PC-9 (cell line): ENCODE measurements around the gene PDSS1. TPM values are rescaled to one million over a fixed set of nuclear protein-coding genes. Genes with fewer than 3 reads are reported as not detected.

ENCODE experiments used
- BruUV-seq: library from RNA; stranded (reverse); fragments of 400-500 nt; replicated peaks from 2 replicates; lab custom pipeline; 2021; lab: Mats Ljungman, UMichigan
- CTCF ChIA-PET: fragments of 300-600 bp; sonication (Branson Sonifier 250); formaldehyde crosslinking; loops from one replicate; lab custom pipeline; 2022; ENCODE audit warnings: antibody characterized with exemption; lab: Charles Lee
- POLR2A ChIA-PET: fragments of 300-600 bp; sonication (Branson Sonifier 250); formaldehyde crosslinking; loops from one replicate; lab custom pipeline; 2022; ENCODE audit warnings: antibody characterized with exemption; ENCODE audit not compliant: unreplicated experiment; lab: Charles Lee
- DNase-seq, 2 experiments: peaks; one replicate each; pipeline versions ENCODE4 v3.0.0 to v3.0.0-alpha.2; 2015 to 2022; ENCODE audit warnings: mixed read lengths in 1 of 2
- H2AFZ ChIP-seq: fragments of 200-600 bp; sonication (generic); 2 replicates; pipeline ENCODE4 v1.8.1; 2017; ENCODE audit warnings: antibody characterized with exemption
- H3F3A ChIP-seq: fragments of 200-600 bp; sonication (generic); 2 replicates; pipeline ENCODE4 v1.8.1; 2017; ENCODE audit warnings: antibody characterized with exemption, mild to moderate bottlenecking, low read depth; ENCODE audit not compliant: insufficient read depth
- H3K27ac ChIP-seq: fragments of 200-600 bp; sonication (generic); 2 replicates; pipeline ENCODE4 v1.6.1; 2016; ENCODE audit warnings: mixed run types
- H3K27me3 ChIP-seq: fragments of 200-600 bp; sonication (generic); 2 replicates; pipeline ENCODE4 v1.6.1; 2016; ENCODE audit warnings: low read depth, mixed run types; ENCODE audit not compliant: insufficient read depth
- H3K36me3 ChIP-seq: fragments of 200-600 bp; sonication (generic); 2 replicates; pipeline ENCODE4 v1.6.1; 2016; ENCODE audit warnings: low read depth, mixed run types
- H3K4me1 ChIP-seq: fragments of 200-600 bp; sonication (generic); replicated peaks from 2 replicates; pipeline ENCODE4 v1.6.1; 2016; ENCODE audit warnings: mixed run types; ENCODE audit not compliant: insufficient read depth
- H3K4me2 ChIP-seq: fragments of 200-600 bp; sonication (generic); 2 replicates; pipeline ENCODE4 v1.6.1; 2017; ENCODE audit warnings: mixed run types
- H3K4me3 ChIP-seq: fragments of 200-600 bp; sonication (generic); 2 replicates; pipeline ENCODE4 v1.6.1; 2016; ENCODE audit warnings: mixed run types
- H3K79me2 ChIP-seq: fragments of 200-600 bp; sonication (generic); 2 replicates; pipeline ENCODE4 v1.6.1; 2017; ENCODE audit warnings: low read depth, mixed run types
- H3K9me2 ChIP-seq: fragments of 200-600 bp; sonication (generic); 2 replicates; pipeline ENCODE4 v1.8.1; 2017; ENCODE audit warnings: mild to moderate bottlenecking; ENCODE audit not compliant: insufficient read depth
- H3K9me3 ChIP-seq: fragments of 200-600 bp; sonication (generic); 2 replicates; pipeline ENCODE4 v1.8.1; 2016; ENCODE audit warnings: low read depth; ENCODE audit not compliant: insufficient read depth
- H4K20me1 ChIP-seq: fragments of 200-600 bp; sonication (generic); 2 replicates; pipeline ENCODE4 v1.8.1; 2017; ENCODE audit not compliant: insufficient read depth
- CTCF ChIP-seq: fragments of 200-600 bp; sonication (generic); conservative IDR thresholded peaks from 2 replicates; pipeline ENCODE4 v1.6.1; 2017; ENCODE audit warnings: mixed run types, antibody characterized with exemption, mild to moderate bottlenecking, moderate library complexity
- EZH2 ChIP-seq: fragments of 200-600 bp; sonication (generic); IDR thresholded peaks from 2 replicates; pipeline ENCODE4 v1.8.0; 2017; ENCODE audit warnings: antibody characterized with exemption, low read depth
- intact Hi-C: fragments of 100-400 bp; cut with micrococcal nuclease; formaldehyde crosslinking; loops from one replicate; pipeline ENCODE4 v1.10.0; 2022; ENCODE audit not compliant: unreplicated experiment
- total RNA-seq: library from RNA; stranded (reverse); gene quantifications from 2 replicates; pipeline ENCODE4 v1.2.3, GENCODE V29; 2021

PDSS1 gene
- total RNA-seq, 1 experiment from 2014 or later, result 5.6 TPM

GRCh38 chr10:26779176-26779860 lies 81.8 kb downstream of the PDSS1 start:
- POLR2A ChIA-PET, result no interaction called here
- no peak overlapping the region for H3K27ac ChIP-seq
- TF ChIP-seq CTCF, result no peak
- no peak for TF ChIP-seq EZH2
- DNase-seq, result no peak
- H3K36me3 ChIP-seq, result no peaks in the 10 kb centered on the region
- no peak overlapping the region for H3K4me3 ChIP-seq
- CTCF ChIA-PET, result no interaction called here
- intact Hi-C loops, result no loop called here
- H3K4me1 ChIP-seq, result peaks cover 20% of the 10 kb centered on the region
- no peaks in the 10 kb centered on the region for H3K9me2 ChIP-seq
- H3F3A ChIP-seq, result peaks cover 22% of the 10 kb centered on the region
- no peaks in the 10 kb centered on the region for H3K27me3 ChIP-seq
- peaks cover 46% of the 10 kb centered on the region for H3K79me2 ChIP-seq
- BruUV-seq, result no TSS peak
- no peak overlapping the region for H2AFZ ChIP-seq
- no peaks in the 10 kb centered on the region for H3K9me3 ChIP-seq
- H3K4me2 ChIP-seq, result no peak overlapping the region
- H4K20me1 ChIP-seq, result peaks cover 3% of the 10 kb centered on the region; the same call in 1 of the 2 replicates

GRCh38 chr10:26780106-26780792 lies 82.7 kb downstream of the PDSS1 start:
- Histone ChIP-seq H3F3A (peaks cover 22% of the 10 kb centered on the region), H4K20me1 (peaks cover 3% of the 10 kb centered on the region; the same call in 1 of the 2 replicates), H3K27ac (peak overlapping the region; percentile 92), H3K4me1 (peaks cover 20% of the 10 kb centered on the region), H3K9me3 (no peaks in the 10 kb centered on the region), H2AFZ (no peak overlapping the region), H3K4me3 (no peak overlapping the region), H3K4me2 (peak overlapping the region; percentile 48; the same call in 1 of the 2 replicates), H3K27me3 (no peaks in the 10 kb centered on the region), H3K36me3 (no peaks in the 10 kb centered on the region), H3K79me2 (peaks cover 41% of the 10 kb centered on the region), H3K9me2 (no peaks in the 10 kb centered on the region)
- POLR2A ChIA-PET, result no interaction called here
- BruUV-seq, result TSS peak; percentile 21
- intact Hi-C loops, result no loop called here
- CTCF ChIA-PET, result no interaction called here
- no peak for DNase-seq
- TF ChIP-seq CTCF (no peak), EZH2 (no peak)

GRCh38 chr10:26780793-26781601 lies 83.5 kb downstream of the PDSS1 start:
- no peaks in the 10 kb centered on the region for H3K36me3 ChIP-seq
- H3K9me2 ChIP-seq, result no peaks in the 10 kb centered on the region
- no peaks in the 10 kb centered on the region for H3K27me3 ChIP-seq
- intact Hi-C loops, result loop anchor here (1.0 kb wide), 1 partner anchor 79 kb away; the partner anchor contains the start of gene ABI1
- H3K4me3 ChIP-seq, result no peak overlapping the region
- TSS peak; percentile 47 for BruUV-seq
- peaks cover 40% of the 10 kb centered on the region for H3K79me2 ChIP-seq
- H3K4me2 ChIP-seq, result peak overlapping the region; percentile 65
- TF ChIP-seq EZH2, result no peak
- TF ChIP-seq CTCF, result no peak
- no peaks in the 10 kb centered on the region for H3K9me3 ChIP-seq
- ChIA-PET POLR2A (interaction anchor here (0.5 to 0.6 kb wide), 3 partner anchors 28 to 1719 kb away, joined by 4 to 5 read pairs (median 4); no protein-coding TSS in a partner anchor), CTCF (interaction anchor here (0.7 to 1.0 kb wide), 2 partner anchors 23 to 57 kb away, joined by 5 to 8 read pairs; no protein-coding TSS in a partner anchor)
- H3K27ac ChIP-seq, result peak overlapping the region; percentile 92
- peak; percentile 75 to 92 for DNase-seq
- peaks cover 3% of the 10 kb centered on the region; the same call in 1 of the 2 replicates for H4K20me1 ChIP-seq
- peaks cover 22% of the 10 kb centered on the region for H3F3A ChIP-seq
- peaks cover 20% of the 10 kb centered on the region for H3K4me1 ChIP-seq
- 0 out of 2 replicates have a peak overlapping the region, but pooled peaks have one; percentile 9 for H2AFZ ChIP-seq
